Astrocyte (in vitro differentiated cells and primary cell): Measurements from ENCODE around the gene DNALI1. TPM values are rescaled to one million over a fixed set of nuclear protein-coding genes. Genes with fewer than 3 reads are reported as not detected.
"Not testable (repeated sequence)": the region's sequence is repeated elsewhere in the genome, so short reads cannot be mapped to it uniquely, and the experiment has no call there.

ENCODE experiments used
- DNase-seq: peaks from one replicate; pipeline ENCODE4 v3.0.0-alpha.2; 2010; ENCODE audit warnings: low read depth
- FAIRE-seq: peaks from 2 replicates; lab custom pipeline; 2011; peaks lifted over from hg19 to GRCh38; lab: Jason Lieb, UNC
- H2AFZ ChIP-seq: 2 replicates; pipeline ENCODE4 v1.6.0; 2012; ENCODE audit warnings: low read depth, low read length, inconsistent platforms
- H3K27ac ChIP-seq: 2 replicates; pipeline ENCODE4 v1.5.1; 2011; ENCODE audit warnings: low read depth, low read length, inconsistent platforms
- H3K27me3 ChIP-seq: 2 replicates; pipeline ENCODE4 v1.6.0; 2011; ENCODE audit warnings: low read length, inconsistent platforms; ENCODE audit not compliant: insufficient read depth
- H3K36me3 ChIP-seq: 2 replicates; pipeline ENCODE4 v1.5.1; 2011; ENCODE audit warnings: low read length, inconsistent platforms; ENCODE audit not compliant: insufficient read depth
- H3K4me1 ChIP-seq: 2 replicates; pipeline ENCODE4 v1.5.1; 2011; ENCODE audit warnings: low read length, inconsistent platforms; ENCODE audit not compliant: insufficient read depth
- H3K4me2 ChIP-seq: 2 replicates; pipeline ENCODE4 v1.6.0; 2012; ENCODE audit warnings: low read length, inconsistent platforms
- H3K4me3 ChIP-seq: 2 replicates; pipeline ENCODE4 v1.5.1; 2011; ENCODE audit warnings: low read depth, mild to moderate bottlenecking, low read length, inconsistent platforms; ENCODE audit not compliant: insufficient read depth
- H3K79me2 ChIP-seq: 2 replicates; pipeline ENCODE4 v1.6.0; 2012; ENCODE audit warnings: mild to moderate bottlenecking, low read length, inconsistent platforms; ENCODE audit not compliant: insufficient read depth
- H3K9ac ChIP-seq: 2 replicates; pipeline ENCODE4 v1.6.0; 2012; ENCODE audit warnings: mild to moderate bottlenecking, low read length, inconsistent platforms
- H3K9me3 ChIP-seq: 2 replicates; pipeline ENCODE4 v1.5.1; 2012; ENCODE audit warnings: low read depth, mild to moderate bottlenecking, low read length, inconsistent platforms; ENCODE audit not compliant: insufficient read depth
- H4K20me1 ChIP-seq: 2 replicates; pipeline ENCODE4 v1.6.0; 2012; ENCODE audit warnings: low read length, inconsistent platforms; ENCODE audit not compliant: insufficient read depth
- H3K27ac Mint-ChIP-seq: one replicate; pipeline ENCODE4 v1.8.0; 2021; ENCODE audit warnings: mild to moderate bottlenecking, mixed read lengths; ENCODE audit not compliant: unreplicated experiment
- H3K27me3 Mint-ChIP-seq: one replicate; pipeline ENCODE4 v1.8.0; 2021; ENCODE audit warnings: low read depth, mixed read lengths; ENCODE audit not compliant: unreplicated experiment
- H3K36me3 Mint-ChIP-seq: one replicate; pipeline ENCODE4 v1.8.0; 2021; ENCODE audit warnings: low read depth, mixed read lengths; ENCODE audit not compliant: unreplicated experiment
- H3K4me1 Mint-ChIP-seq: one replicate; pipeline ENCODE4 v1.8.0; 2021; ENCODE audit warnings: low read depth, mixed read lengths; ENCODE audit not compliant: unreplicated experiment
- H3K4me3 Mint-ChIP-seq: one replicate; pipeline ENCODE4 v1.8.0; 2021; ENCODE audit warnings: mild to moderate bottlenecking, moderate library complexity, mixed read lengths; ENCODE audit not compliant: unreplicated experiment
- H3K9me3 Mint-ChIP-seq: one replicate; pipeline ENCODE4 v1.8.0; 2021; ENCODE audit warnings: mild to moderate bottlenecking, mixed read lengths; ENCODE audit not compliant: unreplicated experiment
- EZH2 ChIP-seq: IDR thresholded peaks from 2 replicates; pipeline ENCODE4 v1.6.1; 2012; ENCODE audit warnings: mild to moderate bottlenecking, low read length, inconsistent platforms; ENCODE audit not compliant: insufficient read depth
- total RNA-seq: library from RNA; stranded (reverse); gene quantifications from 2 replicates; pipeline ENCODE4 v1.2.1, GENCODE V29; 2021
- TF ChIP-seq, protein P1 (sequence below): IDR thresholded peaks from 2 replicates; pipeline ENCODE4 v1.5.1; 2011; ENCODE audit warnings: low read depth, mild to moderate bottlenecking, inconsistent platforms, low read length, moderate library complexity; ENCODE audit not compliant: insufficient read depth

Gene DNALI1
- total RNA-seq, 1 donor from 2014 or later: 9.6 TPM

- H3K36me3 Mint-ChIP-seq: peaks cover 2% of the 10 kb centered on the region
- no peaks in the 10 kb centered on the region for H3K9me3 ChIP-seq
- H3K27ac Mint-ChIP-seq: no peak overlapping the region
- H3K9ac ChIP-seq: no peak overlapping the region
- H4K20me1 ChIP-seq: peaks cover 13% of the 10 kb centered on the region
- peaks cover 16% of the 10 kb centered on the region for H3K79me2 ChIP-seq
- H2AFZ ChIP-seq: no peak overlapping the region
- H3K36me3 ChIP-seq: peaks cover 1% of the 10 kb centered on the region
- H3K4me1 ChIP-seq: peaks cover 13% of the 10 kb centered on the region
- no peak overlapping the region for H3K4me2 ChIP-seq
- H3K27ac ChIP-seq: no peak overlapping the region
- no peak overlapping the region for H3K4me3 Mint-ChIP-seq
- TF ChIP-seq, protein P1, sequence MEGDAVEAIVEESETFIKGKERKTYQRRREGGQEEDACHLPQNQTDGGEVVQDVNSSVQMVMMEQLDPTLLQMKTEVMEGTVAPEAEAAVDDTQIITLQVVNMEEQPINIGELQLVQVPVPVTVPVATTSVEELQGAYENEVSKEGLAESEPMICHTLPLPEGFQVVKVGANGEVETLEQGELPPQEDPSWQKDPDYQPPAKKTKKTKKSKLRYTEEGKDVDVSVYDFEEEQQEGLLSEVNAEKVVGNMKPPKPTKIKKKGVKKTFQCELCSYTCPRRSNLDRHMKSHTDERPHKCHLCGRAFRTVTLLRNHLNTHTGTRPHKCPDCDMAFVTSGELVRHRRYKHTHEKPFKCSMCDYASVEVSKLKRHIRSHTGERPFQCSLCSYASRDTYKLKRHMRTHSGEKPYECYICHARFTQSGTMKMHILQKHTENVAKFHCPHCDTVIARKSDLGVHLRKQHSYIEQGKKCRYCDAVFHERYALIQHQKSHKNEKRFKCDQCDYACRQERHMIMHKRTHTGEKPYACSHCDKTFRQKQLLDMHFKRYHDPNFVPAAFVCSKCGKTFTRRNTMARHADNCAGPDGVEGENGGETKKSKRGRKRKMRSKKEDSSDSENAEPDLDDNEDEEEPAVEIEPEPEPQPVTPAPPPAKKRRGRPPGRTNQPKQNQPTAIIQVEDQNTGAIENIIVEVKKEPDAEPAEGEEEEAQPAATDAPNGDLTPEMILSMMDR: no peak
- no peaks in the 10 kb centered on the region for H3K27me3 ChIP-seq
- no peak overlapping the region for H3K4me3 ChIP-seq
- DNase-seq (no peak), FAIRE-seq (no peak)
- no peaks in the 10 kb centered on the region for H3K9me3 Mint-ChIP-seq
- H3K27me3 Mint-ChIP-seq: no peaks in the 10 kb centered on the region
- peaks cover 5% of the 10 kb centered on the region for H3K4me1 Mint-ChIP-seq
Measured at GRCh38 chr1:37517569-37517968, 39.2 kb upstream of the DNALI1 start.

DNA sequence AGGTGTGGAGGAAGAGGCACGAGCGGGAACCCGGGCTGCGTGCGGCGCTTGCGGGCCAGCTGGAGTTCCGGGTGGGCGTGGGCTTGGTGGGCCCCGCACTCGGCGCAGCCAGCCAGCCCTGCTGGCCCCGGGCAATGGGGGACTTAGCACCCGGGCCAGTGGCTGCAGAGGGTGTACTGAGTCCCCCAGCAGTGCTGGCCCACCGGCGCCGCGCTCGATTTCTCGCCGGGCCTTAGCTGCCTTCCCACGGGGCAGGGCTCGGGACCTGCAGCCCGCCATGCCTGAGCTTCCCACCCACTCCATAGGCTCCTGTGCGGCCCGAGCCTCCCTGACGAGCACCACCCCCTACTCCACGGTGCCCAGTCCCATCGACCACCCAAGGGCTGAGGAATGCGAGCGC lies 38.5 kb upstream of the DNALI1 start:
- H3K9me3 ChIP-seq, H3K9me3 Mint-ChIP-seq, H3K36me3 Mint-ChIP-seq, H3K36me3 ChIP-seq, H3K79me2 ChIP-seq, H3K4me2 ChIP-seq, H3K27ac Mint-ChIP-seq, H3K9ac ChIP-seq, H4K20me1 ChIP-seq, H3K27me3 Mint-ChIP-seq, H3K4me3 ChIP-seq, DNase-seq, H3K27me3 ChIP-seq, FAIRE-seq, H3K4me3 Mint-ChIP-seq, H2AFZ ChIP-seq, H3K4me1 Mint-ChIP-seq, H3K27ac ChIP-seq: not testable (repeated sequence)
- H3K4me1 ChIP-seq: peaks cover 11% of the 10 kb centered on the region

GRCh38 chr1:37518929-37519328 lies 37.8 kb upstream of the DNALI1 start:
- not testable (repeated sequence) for H3K9me3 Mint-ChIP-seq, H3K4me1 Mint-ChIP-seq, FAIRE-seq, H3K9ac ChIP-seq, DNase-seq, H3K27me3 Mint-ChIP-seq, H3K9me3 ChIP-seq, H3K27ac Mint-ChIP-seq, H3K4me3 Mint-ChIP-seq, H2AFZ ChIP-seq, H3K36me3 Mint-ChIP-seq, H4K20me1 ChIP-seq, H3K27me3 ChIP-seq, H3K36me3 ChIP-seq, H3K27ac ChIP-seq, H3K79me2 ChIP-seq, H3K4me1 ChIP-seq, H3K4me3 ChIP-seq, H3K4me2 ChIP-seq

DNA sequence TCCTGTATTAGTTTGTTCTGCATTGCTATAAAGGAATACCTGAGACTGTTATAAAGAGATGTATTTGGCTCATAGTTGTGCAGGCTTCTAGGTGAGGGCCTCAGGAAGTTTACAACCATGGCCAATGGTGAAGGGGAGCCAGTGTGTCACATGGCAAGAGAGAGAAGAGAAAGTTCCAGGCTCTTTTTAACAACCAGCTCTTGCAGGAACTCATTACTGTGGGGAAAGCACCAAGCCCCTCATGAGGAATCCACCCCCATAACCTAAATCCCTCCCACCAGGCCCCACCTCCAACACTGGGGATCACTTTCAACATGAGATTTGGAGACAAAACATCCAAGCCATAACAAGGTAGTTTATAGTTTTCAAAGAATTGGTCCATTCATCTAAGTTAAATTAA lies 37.1 kb upstream of the DNALI1 start:
- no peaks in the 10 kb centered on the region for H3K36me3 ChIP-seq
- peaks cover 5% of the 10 kb centered on the region for H3K4me1 ChIP-seq
- Mint-ChIP-seq H3K27me3 (no peaks in the 10 kb centered on the region), H3K4me3 (no peak overlapping the region), H3K27ac (no peak overlapping the region), H3K9me3 (no peaks in the 10 kb centered on the region), H3K4me1 (peaks cover 3% of the 10 kb centered on the region), H3K36me3 (peaks cover 2% of the 10 kb centered on the region)
- DNase-seq (no peak), FAIRE-seq (no peak)
- no peak overlapping the region for H3K4me3 ChIP-seq
- no peak overlapping the region for H3K4me2 ChIP-seq
- no peak overlapping the region for H3K9ac ChIP-seq
- no peak overlapping the region for H3K27ac ChIP-seq
- H4K20me1 ChIP-seq: no peaks in the 10 kb centered on the region
- H2AFZ ChIP-seq: no peak overlapping the region
- no peaks in the 10 kb centered on the region for H3K9me3 ChIP-seq
- H3K79me2 ChIP-seq: no peaks in the 10 kb centered on the region
- H3K27me3 ChIP-seq: no peaks in the 10 kb centered on the region
- TF ChIP-seq EZH2: no peak
- TF ChIP-seq, protein P1: no peak

- H3K4me3 ChIP-seq, H3K36me3 Mint-ChIP-seq, H3K27ac Mint-ChIP-seq, H3K4me1 Mint-ChIP-seq, FAIRE-seq, H3K79me2 ChIP-seq, H4K20me1 ChIP-seq, H3K4me1 ChIP-seq, H3K27me3 ChIP-seq, H3K9ac ChIP-seq, H3K27me3 Mint-ChIP-seq, H2AFZ ChIP-seq, H3K9me3 ChIP-seq, H3K4me3 Mint-ChIP-seq, H3K9me3 Mint-ChIP-seq, DNase-seq, H3K4me2 ChIP-seq, H3K27ac ChIP-seq, H3K36me3 ChIP-seq: not testable (repeated sequence)
Measured at GRCh38 chr1:37529888-37530287, 26.9 kb upstream of the DNALI1 start.
